Activated naive CD4-positive, alpha-beta T cell treated with anti-CD3 and anti-CD28 coated beads for 36 hours (primary cell): ENCODE results near the gene EFCAB8. TPM values are rescaled to one million over a fixed set of nuclear protein-coding genes. Genes with fewer than 3 reads are reported as not detected.

Source experiments
- CTCF ChIA-PET: fragments of 350-600 bp; sonication (Branson Sonifier 250); formaldehyde crosslinking; loops from one replicate; lab custom pipeline; 2021; ENCODE audit warnings: antibody characterized with exemption; lab: Charles Lee
- DNase-seq: peaks from one replicate; pipeline ENCODE4 v3.0.0-alpha.2; 2020
- H3K27ac Mint-ChIP-seq: one replicate; pipeline ENCODE4 v1.8.0; 2021; ENCODE audit warnings: mild to moderate bottlenecking, mixed read lengths
- H3K27me3 Mint-ChIP-seq: one replicate; pipeline ENCODE4 v1.8.0; 2021; ENCODE audit warnings: low read depth, mixed read lengths
- H3K36me3 Mint-ChIP-seq: one replicate; pipeline ENCODE4 v1.8.0; 2021; ENCODE audit warnings: low read depth, mixed read lengths
- H3K4me1 Mint-ChIP-seq: one replicate; pipeline ENCODE4 v1.8.0; 2021; ENCODE audit warnings: low read depth, mixed read lengths
- H3K4me3 Mint-ChIP-seq: one replicate; pipeline ENCODE4 v1.8.0; 2021; ENCODE audit warnings: mild to moderate bottlenecking, moderate library complexity, mixed read lengths
- H3K9me3 Mint-ChIP-seq: one replicate; pipeline ENCODE4 v1.8.0; 2021; ENCODE audit warnings: mixed read lengths
- intact Hi-C: fragments of 100-400 bp; cut with micrococcal nuclease; formaldehyde crosslinking; loops from one replicate; pipeline ENCODE4 v1.15.1; 2023
- total RNA-seq, 2 experiments: library from RNA; stranded (reverse); gene quantifications; one replicate each; pipeline ENCODE4 v1.2.3, GENCODE V29; 2021

The EFCAB8 gene
- total RNA-seq = under 1 TPM; 0.45 to 0.57 TPM

- CTCF ChIA-PET = no interaction called here
- H3K4me1 Mint-ChIP-seq = peaks cover 10% of the 10 kb centered on the region
- peak within 1 kb of the TSS; percentile 46 for H3K27ac Mint-ChIP-seq
- intact Hi-C loops = no loop called here
- DNase-seq = no peak
- H3K27me3 Mint-ChIP-seq = no peaks in the 10 kb centered on the region
- H3K9me3 Mint-ChIP-seq = no peaks in the 10 kb centered on the region
- no peak within 1 kb of the TSS for H3K4me3 Mint-ChIP-seq
- peaks cover 5% of the 10 kb centered on the region for H3K36me3 Mint-ChIP-seq
Observed at GRCh38 chr20:32858701-32859372, at the start of gene EFCAB8. Gene EFCAB8 (plus strand): TSS chr20:32858923. CDS start chr20:32863793, 4,870 bp downstream.

- no peak overlapping the region for H3K4me3 Mint-ChIP-seq
- no peaks in the 10 kb centered on the region for H3K27me3 Mint-ChIP-seq
- no peak overlapping the region for H3K27ac Mint-ChIP-seq
- DNase-seq = no peak
- CTCF ChIA-PET = interaction anchor here (0.5 to 1.1 kb wide), 3 partner anchors 20 to 277 kb away, joined by 3 to 5 read pairs (median 3); no protein-coding TSS in a partner anchor
- H3K36me3 Mint-ChIP-seq = no peaks in the 10 kb centered on the region
- intact Hi-C loops = no loop called here
- no peaks in the 10 kb centered on the region for H3K4me1 Mint-ChIP-seq
- no peaks in the 10 kb centered on the region for H3K9me3 Mint-ChIP-seq
Observed at GRCh38 chr20:32809907-32810306, 48.8 kb upstream of the EFCAB8 start.

GRCh38 chr20:32810941-32811340 is 47.8 kb upstream of the EFCAB8 start:
- CTCF ChIA-PET = interaction anchor here (1.3 kb wide), 1 partner anchor 11 kb away, joined by 4 read pairs; no protein-coding TSS in a partner anchor
- H3K27ac Mint-ChIP-seq = no peak overlapping the region
- no peaks in the 10 kb centered on the region for H3K9me3 Mint-ChIP-seq
- no peak for DNase-seq
- no peaks in the 10 kb centered on the region for H3K27me3 Mint-ChIP-seq
- no peaks in the 10 kb centered on the region for H3K36me3 Mint-ChIP-seq
- H3K4me1 Mint-ChIP-seq = no peaks in the 10 kb centered on the region
- intact Hi-C loops = no loop called here
- no peak overlapping the region for H3K4me3 Mint-ChIP-seq

- Mint-ChIP-seq H3K4me3 (no peak overlapping the region), H3K4me1 (no peaks in the 10 kb centered on the region), H3K36me3 (no peaks in the 10 kb centered on the region), H3K9me3 (no peaks in the 10 kb centered on the region), H3K27me3 (no peaks in the 10 kb centered on the region), H3K27ac (no peak overlapping the region)
- intact Hi-C loops = no loop called here
- CTCF ChIA-PET = interaction anchor here (1.3 kb wide), 1 partner anchor 10 kb away, joined by 4 read pairs; no protein-coding TSS in a partner anchor
- no peak for DNase-seq
Observed at GRCh38 chr20:32811886-32812285, 46.8 kb upstream of the EFCAB8 start.

- Mint-ChIP-seq H3K4me1 (peaks cover 35% of the 10 kb centered on the region), H3K27ac (peak overlapping the region; percentile 94), H3K36me3 (peaks cover 5% of the 10 kb centered on the region), H3K4me3 (peak overlapping the region; percentile 97), H3K27me3 (no peaks in the 10 kb centered on the region), H3K9me3 (no peaks in the 10 kb centered on the region)
- DNase-seq = peak; percentile 76
- intact Hi-C loops = loop anchor here (1.0 to 5.0 kb wide), 4 partner anchors 26 to 283 kb away; partner anchors contain the start of gene COMMD7
- CTCF ChIA-PET = interaction anchor here (0.5 to 1.3 kb wide), 3 partner anchors 8 to 298 kb away, joined by 3 to 7 read pairs (median 4); no protein-coding TSS in a partner anchor
Observed at GRCh38 chr20:32819992-32820697, 38.6 kb upstream of the EFCAB8 start.

- Mint-ChIP-seq H3K36me3 (peaks cover 7% of the 10 kb centered on the region), H3K27ac (peak overlapping the region; percentile 94), H3K27me3 (no peaks in the 10 kb centered on the region), H3K4me3 (peak overlapping the region; percentile 97), H3K9me3 (no peaks in the 10 kb centered on the region), H3K4me1 (peaks cover 39% of the 10 kb centered on the region)
- DNase-seq = no peak
- intact Hi-C loops = loop anchor here (5.0 kb wide), 1 partner anchor 79 kb away; the partner anchor contains the start of gene COMMD7
- CTCF ChIA-PET = interaction anchor here (0.5 to 1.7 kb wide), 3 partner anchors 8 to 31 kb away, joined by 3 to 7 read pairs (median 6); no protein-coding TSS in a partner anchor
Observed at GRCh38 chr20:32820698-32821377, 37.9 kb upstream of the EFCAB8 start.

- Mint-ChIP-seq H3K4me3 (no peak overlapping the region), H3K27ac (peak overlapping the region; percentile 10), H3K36me3 (peaks cover 15% of the 10 kb centered on the region), H3K9me3 (no peaks in the 10 kb centered on the region), H3K27me3 (no peaks in the 10 kb centered on the region), H3K4me1 (peaks cover 43% of the 10 kb centered on the region)
- CTCF ChIA-PET = interaction anchor here (0.9 to 1.7 kb wide), 3 partner anchors 11 to 137 kb away, joined by 4 to 7 read pairs (median 6); no protein-coding TSS in a partner anchor
- intact Hi-C loops = loop anchor here (5.0 kb wide), 1 partner anchor 80 kb away; the partner anchor contains the start of gene COMMD7
- DNase-seq = no peak
Observed at GRCh38 chr20:32822225-32822624, 36.5 kb upstream of the EFCAB8 start.

GRCh38 chr20:32823078-32823477 is 35.6 kb upstream of the EFCAB8 start:
- H3K9me3 Mint-ChIP-seq = no peaks in the 10 kb centered on the region
- H3K36me3 Mint-ChIP-seq = peaks cover 24% of the 10 kb centered on the region
- CTCF ChIA-PET = interaction anchor here (0.9 to 1.6 kb wide), 2 partner anchors 12 to 138 kb away, joined by 4 to 7 read pairs; no protein-coding TSS in a partner anchor
- intact Hi-C loops = loop anchor here (5.0 kb wide), 1 partner anchor 81 kb away; the partner anchor contains the start of gene COMMD7
- peak overlapping the region; percentile 68 for H3K27ac Mint-ChIP-seq
- peak; percentile 52 for DNase-seq
- H3K27me3 Mint-ChIP-seq = no peaks in the 10 kb centered on the region
- H3K4me1 Mint-ChIP-seq = peaks cover 52% of the 10 kb centered on the region
- no peak overlapping the region for H3K4me3 Mint-ChIP-seq

GRCh38 chr20:32823737-32824588 is 34.8 kb upstream of the EFCAB8 start:
- Mint-ChIP-seq H3K27ac (peak overlapping the region; percentile 68), H3K36me3 (peaks cover 31% of the 10 kb centered on the region), H3K4me1 (peaks cover 59% of the 10 kb centered on the region), H3K9me3 (no peaks in the 10 kb centered on the region), H3K27me3 (no peaks in the 10 kb centered on the region), H3K4me3 (no peak overlapping the region)
- DNase-seq = no peak
- intact Hi-C loops = loop anchor here (5.0 kb wide), 1 partner anchor 82 kb away; the partner anchor contains the start of gene COMMD7
- CTCF ChIA-PET = interaction anchor here (0.6 to 1.2 kb wide), 3 partner anchors 33 to 86 kb away, joined by 3 to 5 read pairs (median 4); no protein-coding TSS in a partner anchor

- Mint-ChIP-seq H3K27me3 (no peaks in the 10 kb centered on the region), H3K4me3 (no peak overlapping the region)
Observed at GRCh38 chr20:32828029-32828680, 30.6 kb upstream of the EFCAB8 start.

More at GRCh38 chr20:32828029-32828680, 30.6 kb upstream of the EFCAB8 start:
- Mint-ChIP-seq H3K36me3 (peaks cover 55% of the 10 kb centered on the region), H3K9me3 (no peaks in the 10 kb centered on the region), H3K4me1 (peaks cover 71% of the 10 kb centered on the region), H3K27ac (peak overlapping the region; percentile 3)
- intact Hi-C loops = no loop called here
- CTCF ChIA-PET = interaction anchor here (0.6 to 1.1 kb wide), 2 partner anchors 8 to 39 kb away, joined by 3 read pairs; no protein-coding TSS in a partner anchor
- no peak for DNase-seq
